H9 (cell line): ENCODE measurements around the gene KIAA1328. TPM values are rescaled to one million over a fixed set of nuclear protein-coding genes. Genes with fewer than 3 reads are reported as not detected.

Source experiments
- DNase-seq: peaks from one replicate; pipeline ENCODE4 v3.0.0-alpha.2; 2017
- H2AFZ ChIP-seq: one replicate; pipeline ENCODE4 v1.6.1; 2013; ENCODE audit warnings: mild to moderate bottlenecking, low read length, control low read depth, moderate library complexity
- H2AK5ac ChIP-seq: 2 replicates; pipeline ENCODE4 v1.6.1; 2013; ENCODE audit warnings: low read length, control low read depth, mixed read lengths; ENCODE audit not compliant: insufficient read length
- H2BK120ac ChIP-seq: one replicate; pipeline ENCODE4 v1.6.1; 2013; ENCODE audit warnings: low read depth, mild to moderate bottlenecking, low read length, control low read depth, inconsistent platforms; ENCODE audit not compliant: poor library complexity, severe bottlenecking
- H2BK12ac ChIP-seq: 2 replicates; pipeline ENCODE4 v1.6.1; 2013; ENCODE audit warnings: low read length, control low read depth, mixed read lengths, low read depth; ENCODE audit not compliant: insufficient read length
- H2BK15ac ChIP-seq: 2 replicates; pipeline ENCODE4 v1.6.1; 2013; ENCODE audit warnings: low read depth, low read length, control low read depth
- H2BK20ac ChIP-seq: one replicate; pipeline ENCODE4 v1.6.1; 2013; ENCODE audit warnings: low read depth, mild to moderate bottlenecking, low read length, control low read depth, inconsistent platforms; ENCODE audit not compliant: poor library complexity, severe bottlenecking
- H2BK5ac ChIP-seq: 2 replicates; pipeline ENCODE4 v1.6.1; 2013; ENCODE audit warnings: low read length, control low read depth, mixed read lengths; ENCODE audit not compliant: insufficient read length
- H3K14ac ChIP-seq: 2 replicates; pipeline ENCODE4 v1.6.1; 2013; ENCODE audit warnings: low read length, control low read depth; ENCODE audit not compliant: insufficient read depth
- H3K18ac ChIP-seq: 2 replicates; pipeline ENCODE4 v1.6.1; 2013; ENCODE audit warnings: low read depth, mild to moderate bottlenecking, mixed read lengths, low read length, control low read depth; ENCODE audit not compliant: insufficient read length
- H3K23ac ChIP-seq: 2 replicates; pipeline ENCODE4 v1.6.1; 2013; ENCODE audit warnings: low read length, control low read depth, mixed read lengths, low read depth; ENCODE audit not compliant: insufficient read length
- H3K23me2 ChIP-seq: 2 replicates; pipeline ENCODE4 v1.6.1; 2013; ENCODE audit warnings: low read depth, mild to moderate bottlenecking, mixed read lengths, low read length, control low read depth; ENCODE audit not compliant: insufficient read length, poor library complexity, severe bottlenecking
- H3K27ac ChIP-seq: 2 replicates; pipeline ENCODE4 v1.5.1; 2013; ENCODE audit warnings: low read length, control low read depth, mixed read lengths, low read depth; ENCODE audit not compliant: insufficient read length
- H3K27me3 ChIP-seq: 2 replicates; pipeline ENCODE4 v1.6.1; 2013; ENCODE audit warnings: low read length, control low read depth, inconsistent platforms; ENCODE audit not compliant: insufficient read depth
- H3K4ac ChIP-seq: 2 replicates; pipeline ENCODE4 v1.6.1; 2013; ENCODE audit warnings: low read depth, mild to moderate bottlenecking, control low read depth, inconsistent platforms, low read length, moderate library complexity
- H3K4me1 ChIP-seq: 2 replicates; pipeline ENCODE4 v1.6.1; 2013; ENCODE audit warnings: low read length, control low read depth, inconsistent platforms; ENCODE audit not compliant: insufficient read depth
- H3K4me2 ChIP-seq: 2 replicates; pipeline ENCODE4 v1.6.1; 2013; ENCODE audit warnings: low read length, control low read depth, mixed read lengths; ENCODE audit not compliant: insufficient read length, insufficient read depth
- H3K56ac ChIP-seq: 2 replicates; pipeline ENCODE4 v1.6.1; 2013; ENCODE audit warnings: low read depth, mild to moderate bottlenecking, mixed read lengths, low read length, control low read depth; ENCODE audit not compliant: insufficient read length
- H3K79me1 ChIP-seq: 2 replicates; pipeline ENCODE4 v1.6.1; 2013; ENCODE audit warnings: low read depth, mild to moderate bottlenecking, moderate library complexity, low read length, control low read depth, inconsistent platforms; ENCODE audit not compliant: insufficient read depth, poor library complexity, severe bottlenecking
- H3K79me2 ChIP-seq: 2 replicates; pipeline ENCODE4 v1.6.1; 2013; ENCODE audit warnings: low read length, control low read depth, inconsistent platforms; ENCODE audit not compliant: insufficient read depth
- H3K9ac ChIP-seq: 2 replicates; pipeline ENCODE4 v1.6.1; 2013; ENCODE audit warnings: low read length, control low read depth, mixed read lengths; ENCODE audit not compliant: insufficient read length; ENCODE audit errors: extremely low read depth
- H3K9me3 ChIP-seq: one replicate; pipeline ENCODE4 v1.6.1; 2013; ENCODE audit warnings: low read depth, low read length, inconsistent platforms; ENCODE audit not compliant: control insufficient read depth
- H3T11ph ChIP-seq: one replicate; pipeline ENCODE4 v1.6.1; 2013; ENCODE audit warnings: mild to moderate bottlenecking, low read length, control low read depth, inconsistent platforms
- H4K20me1 ChIP-seq: one replicate; pipeline ENCODE4 v1.6.1; 2013; ENCODE audit not compliant: control insufficient read depth, insufficient read length, insufficient read depth
- H4K5ac ChIP-seq: 2 replicates; pipeline ENCODE4 v1.6.1; 2013; ENCODE audit warnings: low read depth, mild to moderate bottlenecking, mixed read lengths, low read length, control low read depth; ENCODE audit not compliant: insufficient read length
- H4K8ac ChIP-seq: replicated peaks from 2 replicates; pipeline ENCODE4 v1.6.1; 2013; ENCODE audit warnings: low read length, control low read depth, mixed read lengths, low read depth; ENCODE audit not compliant: insufficient read length
- H4K91ac ChIP-seq: 2 replicates; pipeline ENCODE4 v1.6.1; 2013; ENCODE audit warnings: low read depth, mild to moderate bottlenecking, moderate library complexity, mixed read lengths, low read length, control low read depth; ENCODE audit not compliant: insufficient read length
- H3K27ac Mint-ChIP-seq, 3 experiments: 2 replicates in 2 of 3; 3 replicates in 1 of 3; pipeline ENCODE4 v1.8.0; 2020 to 2021; ENCODE audit warnings: mixed read lengths in 3 of 3, mild to moderate bottlenecking in 1 of 3, moderate library complexity in 1 of 3
- H3K27me3 Mint-ChIP-seq: 2 replicates; pipeline ENCODE4 v1.8.0; 2021; ENCODE audit warnings: low read depth, mild to moderate bottlenecking, moderate library complexity, mixed read lengths
- H3K36me3 Mint-ChIP-seq, 3 experiments: 2 replicates in 2 of 3; 3 replicates in 1 of 3; pipeline ENCODE4 v1.8.0; 2020 to 2021; ENCODE audit warnings: low read depth in 3 of 3, mixed read lengths in 3 of 3; ENCODE audit not compliant: insufficient read depth in 1 of 3
- H3K4me1 Mint-ChIP-seq, 2 experiments: 2 replicates each; pipeline ENCODE4 v1.8.0; 2020; ENCODE audit warnings: mixed read lengths in 2 of 2
- H3K4me3 Mint-ChIP-seq, 2 experiments: 2 replicates in 1 of 2; 3 replicates in 1 of 2; pipeline ENCODE4 v1.8.0; 2020 to 2021; ENCODE audit warnings: mild to moderate bottlenecking in 2 of 2, mixed read lengths in 2 of 2, moderate library complexity in 1 of 2
- H3K9me3 Mint-ChIP-seq, 2 experiments: 2 replicates in 1 of 2; 3 replicates in 1 of 2; pipeline ENCODE4 v1.8.0; 2020; ENCODE audit warnings: mild to moderate bottlenecking in 2 of 2, mixed read lengths in 2 of 2, moderate library complexity in 1 of 2
- WGBS: extraction: QIAGEN DNeasy Blood & Tissue Kit; methylation state at CpG from one replicate; pipeline ENCODE4 v1.1.7; 2013; ENCODE audit warnings: missing lambda C conversion rate, low lambda C conversion rate, mixed read lengths; ENCODE audit not compliant: insufficient read length; ENCODE audit errors: extremely low coverage; 5-methylcytosine and 5-hydroxymethylcytosine counted together
- total RNA-seq: library from RNA; stranded (reverse); gene quantifications from 2 replicates; pipeline ENCODE4 v1.2.1, GENCODE V29; 2021
- TF ChIP-seq, protein P1 (sequence below): fragments of 200-600 bp; sonication (generic); conservative IDR thresholded peaks from 3 replicates; pipeline ENCODE4 v1.8.0; 2021; ENCODE audit warnings: antibody characterized with exemption, mild to moderate bottlenecking

KIAA1328 gene
- total RNA-seq, 1 experiment from 2014 or later = 4.9 TPM

GRCh38 chr18:36901277-36901701 lies 72.4 kb downstream of the KIAA1328 start:
- Mint-ChIP-seq H3K27ac (no peak overlapping the region), H3K9me3 (peaks cover 0 to 3% of the 10 kb centered on the region in 2 experiments; a peak in 2 of 5 replicates), H3K4me3 (no peak overlapping the region)

More at GRCh38 chr18:36901277-36901701, 72.4 kb downstream of the KIAA1328 start:
- no CpG with 5 or more reads among the region's 1 CpG for WGBS
- Histone ChIP-seq H3K79me1 (no peaks in the 10 kb centered on the region), H2BK5ac (no peak overlapping the region), H3K56ac (no peak overlapping the region), H4K20me1 (no peaks in the 10 kb centered on the region), H3K79me2 (no peaks in the 10 kb centered on the region), H3K23ac (no peak overlapping the region), H3T11ph (no peak overlapping the region), H2AFZ (no peak overlapping the region), H3K9ac (no peak overlapping the region), H3K9me3 (no peaks in the 10 kb centered on the region), H2BK12ac (no peak overlapping the region), H2BK15ac (no peak overlapping the region), H3K27me3 (no peaks in the 10 kb centered on the region), H2BK120ac (no peak overlapping the region), H3K4me1 (no peaks in the 10 kb centered on the region), H4K8ac (no peak overlapping the region), H2BK20ac (no peak overlapping the region), H3K27ac (no peak overlapping the region), H3K14ac (no peak overlapping the region), H3K18ac (no peak overlapping the region), H3K4me2 (no peak overlapping the region), H3K23me2 (no peaks in the 10 kb centered on the region), H3K4ac (no peak overlapping the region), H4K5ac (no peak overlapping the region), H2AK5ac (no peak overlapping the region), H4K91ac (no peak overlapping the region)
- TF ChIP-seq, protein P1, sequence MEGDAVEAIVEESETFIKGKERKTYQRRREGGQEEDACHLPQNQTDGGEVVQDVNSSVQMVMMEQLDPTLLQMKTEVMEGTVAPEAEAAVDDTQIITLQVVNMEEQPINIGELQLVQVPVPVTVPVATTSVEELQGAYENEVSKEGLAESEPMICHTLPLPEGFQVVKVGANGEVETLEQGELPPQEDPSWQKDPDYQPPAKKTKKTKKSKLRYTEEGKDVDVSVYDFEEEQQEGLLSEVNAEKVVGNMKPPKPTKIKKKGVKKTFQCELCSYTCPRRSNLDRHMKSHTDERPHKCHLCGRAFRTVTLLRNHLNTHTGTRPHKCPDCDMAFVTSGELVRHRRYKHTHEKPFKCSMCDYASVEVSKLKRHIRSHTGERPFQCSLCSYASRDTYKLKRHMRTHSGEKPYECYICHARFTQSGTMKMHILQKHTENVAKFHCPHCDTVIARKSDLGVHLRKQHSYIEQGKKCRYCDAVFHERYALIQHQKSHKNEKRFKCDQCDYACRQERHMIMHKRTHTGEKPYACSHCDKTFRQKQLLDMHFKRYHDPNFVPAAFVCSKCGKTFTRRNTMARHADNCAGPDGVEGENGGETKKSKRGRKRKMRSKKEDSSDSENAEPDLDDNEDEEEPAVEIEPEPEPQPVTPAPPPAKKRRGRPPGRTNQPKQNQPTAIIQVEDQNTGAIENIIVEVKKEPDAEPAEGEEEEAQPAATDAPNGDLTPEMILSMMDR = no peak
- no peaks in the 10 kb centered on the region for H3K4me1 Mint-ChIP-seq
- peaks cover 0 to 6% (median 3%) of the 10 kb centered on the region in 3 experiments; a peak in 4 of 7 replicates for H3K36me3 Mint-ChIP-seq
- DNase-seq = no peak
- no peaks in the 10 kb centered on the region for H3K27me3 Mint-ChIP-seq
